ENCODE measurements around the gene HSPB1.
"Not testable (repeated sequence)": the region's sequence is repeated elsewhere in the genome, so short reads cannot be mapped to it uniquely, and the experiment has no call there.

Gene HSPB1

GRCh38 chr7:76333511-76334101, 31.1 kb downstream of the HSPB1 start:
- no peak for DNase-seq (ENCODE audit: low spot score)

- DNase-seq (ENCODE audit: low spot score) = no peak
Measured at GRCh38 chr7:76334320-76334967, 32.0 kb downstream of the HSPB1 start.

GRCh38 chr7:76335417-76335816, 32.9 kb downstream of the HSPB1 start:
- DNase-seq (ENCODE audit: low spot score) = not testable (repeated sequence)

- DNase-seq (ENCODE audit: low spot score) = no peak
Measured at GRCh38 chr7:76336094-76336493, 33.6 kb downstream of the HSPB1 start.

- no peak for DNase-seq (ENCODE audit: low spot score)
Measured at GRCh38 chr7:76337147-76337546, 34.7 kb downstream of the HSPB1 start.

- DNase-seq (ENCODE audit: low spot score) = no peak
Measured at GRCh38 chr7:76338298-76339084, 36.0 kb downstream of the HSPB1 start.

- no peak for DNase-seq (ENCODE audit: low spot score)
Measured at GRCh38 chr7:76340617-76341131, 38.2 kb downstream of the HSPB1 start.

GRCh38 chr7:76342222-76342621, 39.7 kb downstream of the HSPB1 start:
- no peak for DNase-seq (ENCODE audit: low spot score)

GRCh38 chr7:76343294-76343930, 40.9 kb downstream of the HSPB1 start:
- DNase-seq (ENCODE audit: low spot score) = no peak

- DNase-seq (ENCODE audit: low spot score) = no peak
Measured at GRCh38 chr7:76343931-76344321, 41.5 kb downstream of the HSPB1 start.

- DNase-seq (ENCODE audit: low spot score) = no peak
Measured at GRCh38 chr7:76346097-76346496, 43.6 kb downstream of the HSPB1 start.

GRCh38 chr7:76346778-76347177, 44.3 kb downstream of the HSPB1 start:
- DNase-seq (ENCODE audit: low spot score) = no peak

GRCh38 chr7:76347710-76348109, 45.2 kb downstream of the HSPB1 start:
- DNase-seq (ENCODE audit: low spot score) = no peak

- DNase-seq (ENCODE audit: low spot score) = no peak
Measured at GRCh38 chr7:76349313-76349885, 46.9 kb downstream of the HSPB1 start.

- DNase-seq (ENCODE audit: low spot score) = no peak
Measured at GRCh38 chr7:76351372-76351771, 48.9 kb downstream of the HSPB1 start.

- no peak for DNase-seq (ENCODE audit: low spot score)
Measured at GRCh38 chr7:76352193-76352592, 49.7 kb downstream of the HSPB1 start.

- no peak for DNase-seq (ENCODE audit: low spot score)
Measured at GRCh38 chr7:76353744-76354143, 51.3 kb downstream of the HSPB1 start.
